ENCODE data around the gene STAB2. TPM values are rescaled to one million over a fixed set of nuclear protein-coding genes. Genes with fewer than 3 reads are reported as not detected.

Gene STAB2
- total and polyA plus RNA-seq, 2 of the 8 experiments (the other 6 are each of a cell fraction or from before 2014, with no cell fraction given) = not detected

- Histone ChIP-seq H4K8ac (ENCODE audit: extremely low read depth, insufficient read depth, low read length) (no peak overlapping the region), H3K14ac (ENCODE audit: insufficient read length) (no peak overlapping the region), H3K18ac (ENCODE audit: extremely low read depth, low read length) (no peak overlapping the region), H2BK12ac (ENCODE audit: low read depth, low read length) (no peak overlapping the region), H2BK5ac (ENCODE audit: low read depth, low read length) (no peak overlapping the region), H3K4me3 (ENCODE audit: extremely low read depth in 1 of 4, insufficient read depth in 2 of 4, low read depth in 3 of 4, low read length in 4 of 4) (no peak overlapping the region), H4K5ac (ENCODE audit: insufficient read length, low read depth, low read length) (no peak overlapping the region), H3K9me3 (ENCODE audit: insufficient read depth in 2 of 2, low read depth in 1 of 2, low read length in 1 of 2) (no peaks in the 10 kb centered on the region), H3K36me3 (ENCODE audit: control insufficient read depth in 2 of 4, insufficient read depth in 4 of 4, low read length in 3 of 4) (no peaks in the 10 kb centered on the region), H3K79me1 (ENCODE audit: low read depth, low read length) (no peaks in the 10 kb centered on the region), H2BK120ac (replicated peaks; ENCODE audit: low read depth, low read length) (no peak overlapping the region), H2BK15ac (ENCODE audit: low read length) (no peak overlapping the region), H2AK5ac (ENCODE audit: low read depth, low read length) (no peak overlapping the region), H3K23me2 (ENCODE audit: low read depth, low read length) (no peaks in the 10 kb centered on the region; the same call in 1 of the 2 replicates), H4K91ac (replicated peaks; ENCODE audit: insufficient read length, low read length) (no peak overlapping the region), H3K79me2 (ENCODE audit: control insufficient read depth in 1 of 2, insufficient read depth in 2 of 2, low read length in 2 of 2) (no peaks in the 10 kb centered on the region), H3K27me3 (replicated peaks in 1 of 4; ENCODE audit: control insufficient read depth in 3 of 4, extremely low read depth in 1 of 4, insufficient read depth in 3 of 4, low read length in 3 of 4) (no peaks in the 10 kb centered on the region), H3K27ac (ENCODE audit: low read depth, low read length) (no peak overlapping the region), H3K56ac (replicated peaks; ENCODE audit: insufficient read length, low read depth, low read length) (no peak overlapping the region), H2AFZ (ENCODE audit: low read length) (peak overlapping the region; percentile 83), H3K9ac (replicated peaks in 1 of 4; ENCODE audit: extremely low read depth in 1 of 4, low read depth in 3 of 4, low read length in 3 of 4) (no peak overlapping the region), H3K23ac (ENCODE audit: insufficient read length) (no peak overlapping the region), H2BK20ac (ENCODE audit: low read length) (no peak overlapping the region), H4K20me1 (replicated peaks in 1 of 2; ENCODE audit: control insufficient read depth in 1 of 2, insufficient read depth in 2 of 2, low read length in 2 of 2) (no peaks in the 10 kb centered on the region), H3K4ac (replicated peaks; ENCODE audit: insufficient read length, low read depth, low read length) (no peak overlapping the region), H3K4me1 (replicated peaks in 1 of 4; ENCODE audit: control insufficient read depth in 3 of 4, insufficient read depth in 4 of 4, low read length in 3 of 4) (no peaks in the 10 kb centered on the region; a peak in 1 of 7 replicates), H3K4me2 (ENCODE audit: insufficient read depth in 1 of 2, low read depth in 2 of 2, low read length in 2 of 2) (no peak overlapping the region; a peak in 1 of 4 replicates)
- TF ChIP-seq, protein P1, sequence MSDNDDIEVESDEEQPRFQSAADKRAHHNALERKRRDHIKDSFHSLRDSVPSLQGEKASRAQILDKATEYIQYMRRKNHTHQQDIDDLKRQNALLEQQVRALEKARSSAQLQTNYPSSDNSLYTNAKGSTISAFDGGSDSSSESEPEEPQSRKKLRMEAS (IDR thresholded peaks at IDR 0.05) = 0 out of 2 replicates have a peak, but pooled peaks have one; percentile 42
- TF ChIP-seq YY1 (IDR thresholded peaks at IDR 0.05; ENCODE audit: low read depth, low read length) (0 out of 2 replicates have a peak, but pooled peaks have one; percentile 7), EGR1 (IDR thresholded peaks at IDR 0.05; ENCODE audit: borderline replicate concordance, low read depth, low read length) (no peak), TCF12 (IDR thresholded peaks at IDR 0.05; ENCODE audit: low read depth, low read length) (no peak), BRCA1 (IDR thresholded peaks at IDR 0.05; ENCODE audit: low read depth, low read length) (no peak), RAD21 (IDR thresholded peaks at IDR 0.05 in 1 of 2, conservative IDR thresholded peaks at IDR 0.05 in 1 of 2; ENCODE audit: low read depth in 2 of 2, low read length in 2 of 2) (peak; percentile 50 to 62)
- TF ChIP-seq, protein P2, sequence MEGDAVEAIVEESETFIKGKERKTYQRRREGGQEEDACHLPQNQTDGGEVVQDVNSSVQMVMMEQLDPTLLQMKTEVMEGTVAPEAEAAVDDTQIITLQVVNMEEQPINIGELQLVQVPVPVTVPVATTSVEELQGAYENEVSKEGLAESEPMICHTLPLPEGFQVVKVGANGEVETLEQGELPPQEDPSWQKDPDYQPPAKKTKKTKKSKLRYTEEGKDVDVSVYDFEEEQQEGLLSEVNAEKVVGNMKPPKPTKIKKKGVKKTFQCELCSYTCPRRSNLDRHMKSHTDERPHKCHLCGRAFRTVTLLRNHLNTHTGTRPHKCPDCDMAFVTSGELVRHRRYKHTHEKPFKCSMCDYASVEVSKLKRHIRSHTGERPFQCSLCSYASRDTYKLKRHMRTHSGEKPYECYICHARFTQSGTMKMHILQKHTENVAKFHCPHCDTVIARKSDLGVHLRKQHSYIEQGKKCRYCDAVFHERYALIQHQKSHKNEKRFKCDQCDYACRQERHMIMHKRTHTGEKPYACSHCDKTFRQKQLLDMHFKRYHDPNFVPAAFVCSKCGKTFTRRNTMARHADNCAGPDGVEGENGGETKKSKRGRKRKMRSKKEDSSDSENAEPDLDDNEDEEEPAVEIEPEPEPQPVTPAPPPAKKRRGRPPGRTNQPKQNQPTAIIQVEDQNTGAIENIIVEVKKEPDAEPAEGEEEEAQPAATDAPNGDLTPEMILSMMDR (IDR thresholded peaks at IDR 0.05; ENCODE audit: control extremely low read depth in 1 of 3, insufficient read depth in 1 of 3, low read depth in 1 of 3, low read length in 3 of 3) = peak; percentile 24 to 61 (median 55)
- FAIRE-seq = peak; percentile 81
- CTCF ChIA-PET (ENCODE audit: partially characterized antibody) = interaction anchor here (0.7 to 1.3 kb wide), 12 partner anchors 8 to 173 kb away, joined by 3 to 4 read pairs (median 3); no protein-coding TSS in a partner anchor
- peak in 1 of 2 experiments; percentile 54 for DNase-seq (ENCODE audit: low read depth in 1 of 2, low spot score in 2 of 2)
- POLR2A ChIA-PET (ENCODE audit: partially characterized antibody) = interaction anchor here (1.3 kb wide), 1 partner anchor 96 kb away, joined by 4 read pairs; no protein-coding TSS in a partner anchor
- 78% methylated on average over 2 of the region's 2 CpGs; no CpG with 5 or more reads in 1 of the 2 experiments for WGBS, 2 experiments (ENCODE audit: extremely low coverage in 1 of 2, insufficient coverage in 1 of 2, insufficient read length in 1 of 2, insufficient replicate concordance in 2 of 2, low coverage in 1 of 2, low lambda C conversion rate in 2 of 2, missing lambda C conversion rate in 1 of 2)
Observed at GRCh38 chr12:103745962-103746361, 158.9 kb downstream of the STAB2 start.
